Central memory CD4-positive, alpha-beta T cell (primary cell): ENCODE results near the gene MED13L.
"Not testable (repeated sequence)": the region's sequence is repeated elsewhere in the genome, so short reads cannot be mapped to it uniquely, and the experiment has no call there.

Experiments
- DNase-seq: peaks from one replicate; pipeline ENCODE4 v3.0.0; 2022

MED13L gene

DNA sequence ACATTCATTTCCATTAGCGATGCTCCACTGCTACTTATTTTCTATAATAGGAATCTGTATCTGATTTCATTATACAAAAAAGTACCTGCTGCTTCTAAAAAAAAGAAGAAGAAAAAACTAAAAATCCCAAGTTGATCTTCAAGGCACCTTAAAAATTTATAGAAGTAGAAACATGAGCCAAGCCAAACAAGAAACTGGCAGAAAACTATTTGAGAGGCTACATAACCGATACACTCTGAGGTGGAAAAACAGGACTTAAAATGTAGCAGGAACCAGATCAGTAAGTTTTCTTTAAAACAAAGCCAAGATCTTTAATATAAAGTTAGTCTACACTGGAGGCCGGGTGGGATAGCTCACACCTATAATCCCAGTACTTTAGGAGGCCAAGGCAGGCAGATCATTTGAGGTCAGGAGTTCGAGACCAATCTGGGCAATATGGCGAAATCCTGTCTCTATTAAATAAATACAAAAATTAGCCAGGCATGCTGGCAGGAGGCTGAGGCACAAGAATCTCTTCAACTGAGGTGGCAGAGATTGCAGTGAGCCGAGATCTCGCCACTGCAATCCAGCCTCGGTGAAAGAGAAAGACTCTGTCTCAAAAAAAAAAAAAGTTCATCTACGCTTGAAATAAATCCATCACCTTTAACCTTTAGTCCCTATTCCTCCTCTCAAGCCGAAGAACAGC, 278.6 kb downstream of the MED13L start:
- no peak for DNase-seq

DNA sequence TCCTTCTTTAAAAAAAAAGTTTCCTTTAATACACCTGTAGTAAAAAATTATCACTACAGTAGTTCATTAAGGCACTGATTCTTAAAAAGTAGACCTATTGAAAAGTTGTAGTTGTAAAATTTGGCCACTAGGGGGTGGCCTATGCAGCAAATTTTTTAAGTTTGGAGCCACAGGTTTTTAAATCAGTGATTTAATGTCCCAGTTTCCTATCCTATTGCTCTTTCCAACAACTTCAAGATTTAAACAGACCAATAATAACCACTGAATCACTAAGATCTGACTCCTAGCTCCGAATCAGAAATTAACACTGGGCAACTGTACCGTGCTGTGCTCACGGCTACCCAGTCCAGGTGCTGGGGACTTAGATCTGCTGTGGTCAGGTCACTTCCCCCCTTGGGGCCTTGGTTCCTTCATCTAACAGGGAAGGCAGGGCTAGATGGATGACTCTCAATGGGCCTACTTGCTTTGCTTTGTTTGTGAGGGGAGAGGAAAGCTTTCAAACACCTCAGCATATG, 279.3 kb downstream of the MED13L start:
- DNase-seq = peak; percentile 19

- DNase-seq = no peak
Observed at GRCh38 chr12:115993737-115994136, 283.8 kb downstream of the MED13L start.

DNA sequence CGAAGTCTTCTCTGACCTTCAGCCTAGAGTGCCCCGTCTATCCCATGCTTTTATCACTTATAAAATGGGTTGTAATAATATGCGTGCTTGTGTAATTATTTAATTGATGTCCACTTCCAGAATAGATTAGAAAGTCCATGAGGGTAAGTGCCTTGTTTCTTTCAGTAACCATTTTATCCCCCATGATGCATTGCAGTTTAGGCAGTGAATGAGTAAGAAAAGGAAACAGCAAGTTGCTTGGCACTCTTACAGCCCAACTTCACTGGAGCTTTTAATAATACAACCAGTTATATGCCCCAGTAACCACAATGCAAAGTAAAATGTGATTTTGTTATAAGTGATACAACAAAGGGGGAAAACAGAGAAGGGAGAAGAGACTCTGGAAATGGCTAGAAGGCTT, 287.3 kb downstream of the MED13L start:
- no peak for DNase-seq

GRCh38 chr12:115988625-115989563, 288.6 kb downstream of the MED13L start:
- DNase-seq = no peak

- no peak for DNase-seq
Observed at GRCh38 chr12:115988212-115988611, 289.3 kb downstream of the MED13L start.

DNA sequence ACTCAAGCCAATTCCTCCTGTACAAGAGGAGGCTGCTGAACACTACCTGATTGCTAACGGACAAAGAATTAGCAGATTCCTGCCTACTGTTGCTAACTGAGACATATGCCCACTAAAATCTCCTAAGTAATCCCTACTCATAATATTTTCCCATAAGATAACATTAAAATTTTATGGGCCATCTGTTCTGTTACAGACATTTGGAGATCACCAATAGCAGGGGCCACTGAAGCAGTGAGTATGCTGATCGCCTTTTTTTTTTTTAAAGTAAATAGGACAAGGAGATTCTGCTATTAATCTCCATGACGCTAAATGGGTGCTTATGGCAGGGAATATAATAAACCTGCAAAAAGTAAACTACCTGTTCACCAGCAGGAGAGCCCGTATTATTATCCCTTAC, 292.9 kb downstream of the MED13L start:
- no peak for DNase-seq

DNA sequence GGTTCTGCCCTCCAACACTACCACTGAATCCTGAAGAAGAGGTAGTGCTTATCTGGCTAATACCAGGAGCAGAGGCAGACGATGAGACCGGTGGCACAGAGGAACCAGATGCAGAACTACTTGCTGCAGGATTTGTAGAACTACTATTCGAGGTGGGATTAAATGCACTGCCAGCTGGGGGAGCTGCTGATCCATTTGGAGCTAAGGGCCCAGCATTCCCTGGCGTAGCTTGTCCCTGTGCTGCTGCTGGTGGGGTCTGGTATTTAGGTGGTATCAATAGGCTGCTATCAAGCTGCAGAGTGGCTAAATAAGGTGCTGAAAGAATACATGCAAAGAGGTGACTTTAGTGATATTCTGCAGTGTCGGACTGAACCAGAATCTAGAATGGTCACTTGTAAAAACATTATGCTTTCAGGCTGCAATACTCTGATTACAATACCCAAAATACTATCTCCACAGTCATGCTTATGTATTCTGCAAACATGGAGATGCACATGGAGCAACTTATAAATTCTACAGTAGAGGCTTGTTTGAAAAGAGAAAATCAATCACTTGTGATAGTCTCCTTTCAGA, 294.2 kb downstream of the MED13L start:
- DNase-seq = no peak

- no peak for DNase-seq
Observed at GRCh38 chr12:115980339-115980738, 297.2 kb downstream of the MED13L start.

GRCh38 chr12:115979851-115980250, 297.6 kb downstream of the MED13L start:
- no peak for DNase-seq

- DNase-seq = no peak
Observed at GRCh38 chr12:115979351-115979750, 298.1 kb downstream of the MED13L start.

DNA sequence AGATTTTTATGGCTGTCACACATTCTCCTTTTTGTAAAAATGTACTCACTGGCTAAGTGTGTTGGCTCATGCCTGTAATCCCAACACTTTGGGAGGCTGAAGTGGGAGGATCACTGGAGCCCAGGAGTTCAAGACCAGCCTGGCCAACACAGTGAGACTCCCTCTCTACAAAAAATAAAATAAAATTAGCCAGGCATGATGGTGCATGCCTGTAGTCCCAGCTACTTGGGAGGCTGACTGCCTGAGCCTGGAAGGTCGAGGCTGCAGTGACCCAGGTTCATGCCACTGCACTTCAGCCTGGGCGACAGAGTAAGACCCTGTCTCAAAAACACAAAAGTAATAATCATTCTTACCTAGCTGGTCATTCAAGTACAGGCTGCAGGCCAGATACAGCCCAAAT, 300.7 kb downstream of the MED13L start:
- DNase-seq = not testable (repeated sequence)

GRCh38 chr12:115975411-115975810, 302.1 kb downstream of the MED13L start:
- DNase-seq = no peak

GRCh38 chr12:115973968-115974724, 303.3 kb downstream of the MED13L start:
- DNase-seq = no peak

DNA sequence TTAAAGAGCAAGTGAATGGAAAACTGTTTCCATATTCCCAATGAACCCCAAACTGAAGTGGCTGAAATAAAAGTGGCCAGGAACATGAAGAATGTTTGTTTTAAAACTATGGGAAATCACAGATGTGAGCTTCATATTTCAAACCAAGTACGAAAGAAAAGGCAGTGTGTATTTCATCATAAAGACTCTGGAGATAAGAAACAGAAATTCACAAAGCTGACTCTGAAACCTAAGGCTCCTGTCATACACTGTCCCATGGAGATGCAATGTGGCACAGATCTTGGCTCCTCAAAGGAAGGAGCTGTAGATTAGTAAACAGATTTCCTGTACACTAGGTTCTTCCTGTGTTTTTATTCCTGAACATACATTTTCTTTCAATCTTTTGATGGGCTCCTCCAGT, 304.4 kb downstream of the MED13L start:
- no peak for DNase-seq

DNA sequence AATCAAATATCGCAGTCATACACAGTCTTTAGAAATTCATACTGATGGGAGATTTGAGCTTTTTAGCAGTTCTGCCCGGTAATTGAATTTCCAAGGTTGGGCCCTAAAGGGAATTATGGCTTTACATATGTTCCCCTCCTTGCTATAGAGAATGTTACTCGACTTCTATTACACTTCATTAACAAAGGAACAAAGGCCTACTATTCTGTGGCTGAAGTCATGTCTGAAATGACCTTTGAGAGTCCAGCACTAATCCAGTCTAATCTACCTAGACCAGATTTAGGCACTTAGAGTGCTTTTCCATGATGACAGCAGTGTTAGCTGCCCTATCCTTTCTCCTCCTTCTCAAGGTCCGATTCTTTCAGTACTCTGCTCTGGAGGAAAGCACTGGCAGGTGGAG, 305.3 kb downstream of the MED13L start:
- no peak for DNase-seq

- DNase-seq = no peak
Observed at GRCh38 chr12:115968211-115968610, 309.3 kb downstream of the MED13L start.

GRCh38 chr12:115966376-115966775, 311.1 kb downstream of the MED13L start:
- DNase-seq = no peak

GRCh38 chr12:115964626-115965025, 312.9 kb downstream of the MED13L start:
- no peak for DNase-seq

GRCh38 chr12:115964214-115964613, 313.3 kb downstream of the MED13L start:
- no peak for DNase-seq

GRCh38 chr12:115962216-115962615, 315.3 kb downstream of the MED13L start:
- DNase-seq = no peak
